Measurements from ENCODE around the gene TRPM2. TPM values are rescaled to one million over a fixed set of nuclear protein-coding genes. Genes with fewer than 3 reads are reported as not detected.

Gene TRPM2
- total and polyA plus RNA-seq, 2 of the 8 experiments (the other 6 are each of a cell fraction or from before 2014, with no cell fraction given), result 0.27 to 0.28 TPM

DNA sequence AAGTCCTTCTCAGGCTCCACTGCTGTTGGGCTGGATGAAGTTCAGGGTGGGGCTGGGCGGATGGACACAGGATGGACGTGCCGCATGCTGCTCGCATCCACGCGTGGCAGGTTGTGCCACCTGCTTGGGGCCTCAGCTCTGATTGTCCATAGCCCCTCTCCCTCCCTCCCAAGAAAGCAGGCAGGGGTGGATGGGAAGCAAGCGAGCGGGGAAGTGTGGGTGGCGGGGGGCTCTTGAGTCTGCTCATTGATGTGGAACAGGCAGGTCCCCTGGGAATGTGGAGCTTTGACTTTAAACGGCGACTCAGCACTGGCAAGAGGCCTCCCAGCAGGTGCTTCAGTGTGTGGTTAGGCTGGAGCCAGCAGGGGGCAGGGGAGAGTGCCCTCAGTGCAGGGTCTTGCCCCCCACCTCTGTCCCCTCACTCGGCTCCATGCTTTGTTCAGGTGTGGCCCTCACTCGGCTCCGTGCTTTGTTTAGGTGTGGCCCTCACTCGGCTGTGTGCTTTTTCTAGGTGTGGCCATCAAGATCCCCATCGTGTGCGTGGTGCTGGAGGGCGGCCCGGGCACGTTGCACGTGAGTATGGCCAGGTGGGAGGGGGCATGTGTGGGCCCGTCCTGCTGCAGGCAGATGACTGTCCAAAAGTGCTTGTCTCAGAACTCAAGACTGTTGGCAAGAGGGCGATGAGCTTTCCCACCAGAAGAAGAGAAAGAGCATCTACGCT lies 23.9 kb downstream of the TRPM2 start:
- Histone ChIP-seq H4K20me1 (replicated peaks in 1 of 2; ENCODE audit: control insufficient read depth in 1 of 2, insufficient read depth in 2 of 2, low read length in 2 of 2) (no peaks in the 10 kb centered on the region), H3K4me2 (ENCODE audit: insufficient read depth in 1 of 2, low read depth in 2 of 2, low read length in 2 of 2) (no peak overlapping the region), H2AFZ (ENCODE audit: low read length) (no peak overlapping the region), H4K8ac (ENCODE audit: extremely low read depth, insufficient read depth, low read length) (peak overlapping the region; percentile 80), H2BK120ac (replicated peaks; ENCODE audit: low read depth, low read length) (no peak overlapping the region), H3K36me3 (ENCODE audit: control insufficient read depth in 2 of 4, insufficient read depth in 4 of 4, low read length in 3 of 4) (no peaks in the 10 kb centered on the region), H3K9me3 (ENCODE audit: insufficient read depth in 2 of 2, low read depth in 1 of 2, low read length in 1 of 2) (peaks cover 6 to 14% of the 10 kb centered on the region in 2 experiments; a peak in 3 of 4 replicates), H3K9ac (replicated peaks in 1 of 4; ENCODE audit: extremely low read depth in 1 of 4, low read depth in 3 of 4, low read length in 3 of 4) (no peak overlapping the region), H2BK12ac (ENCODE audit: low read depth, low read length) (peak overlapping the region; percentile 33; the same call in 1 of the 2 replicates), H3K79me2 (ENCODE audit: control insufficient read depth in 1 of 2, insufficient read depth in 2 of 2, low read length in 2 of 2) (no peaks in the 10 kb centered on the region), H4K5ac (ENCODE audit: insufficient read length, low read depth, low read length) (no peak overlapping the region), H3K18ac (ENCODE audit: extremely low read depth, low read length) (0 out of 2 replicates have a peak overlapping the region, but pooled peaks have one; percentile 19), H2BK15ac (ENCODE audit: low read length) (peak overlapping the region; percentile 53), H3K4me3 (ENCODE audit: extremely low read depth in 1 of 4, insufficient read depth in 2 of 4, low read depth in 3 of 4, low read length in 4 of 4) (no peak overlapping the region), H3K23me2 (ENCODE audit: low read depth, low read length) (peaks cover 2% of the 10 kb centered on the region; the same call in 1 of the 2 replicates), H3K27ac (ENCODE audit: low read depth, low read length) (no peak overlapping the region), H3K56ac (replicated peaks; ENCODE audit: insufficient read length, low read depth, low read length) (no peak overlapping the region), H4K91ac (replicated peaks; ENCODE audit: insufficient read length, low read length) (no peak overlapping the region), H3K27me3 (replicated peaks in 1 of 4; ENCODE audit: control insufficient read depth in 3 of 4, extremely low read depth in 1 of 4, insufficient read depth in 3 of 4, low read length in 3 of 4) (no peaks in the 10 kb centered on the region), H3K4me1 (replicated peaks in 1 of 4; ENCODE audit: control insufficient read depth in 3 of 4, insufficient read depth in 4 of 4, low read length in 3 of 4) (peaks cover 0 to 9% (median 2%) of the 10 kb centered on the region in 4 experiments; a peak in 2 of 7 replicates), H2BK5ac (ENCODE audit: low read depth, low read length) (peak overlapping the region; percentile 71; the same call in 1 of the 2 replicates), H3K23ac (ENCODE audit: insufficient read length) (no peak overlapping the region), H3K14ac (ENCODE audit: insufficient read length) (no peak overlapping the region), H2AK5ac (ENCODE audit: low read depth, low read length) (peak overlapping the region; percentile 18; the same call in 1 of the 2 replicates), H3K79me1 (ENCODE audit: low read depth, low read length) (no peaks in the 10 kb centered on the region), H2BK20ac (ENCODE audit: low read length) (no peak overlapping the region), H3K4ac (replicated peaks; ENCODE audit: insufficient read length, low read depth, low read length) (no peak overlapping the region)
- FAIRE-seq (no peak), DNase-seq (ENCODE audit: low read depth in 1 of 2, low spot score in 2 of 2) (no peak)
- POLR2A ChIA-PET (ENCODE audit: partially characterized antibody), result interaction anchor here (0.6 to 1.3 kb wide), 2 partner anchors 37 to 45 kb away, joined by 3 read pairs; no protein-coding TSS in a partner anchor
- WGBS, 2 experiments (ENCODE audit: extremely low coverage in 1 of 2, insufficient coverage in 1 of 2, insufficient read length in 1 of 2, insufficient replicate concordance in 2 of 2, low coverage in 1 of 2, low lambda C conversion rate in 2 of 2, missing lambda C conversion rate in 1 of 2), result 89% methylated on average over 19 of the region's 24 CpGs; no CpG with 5 or more reads in 1 of the 2 experiments
- CTCF ChIA-PET (ENCODE audit: partially characterized antibody), result interaction anchor here (0.6 to 2.8 kb wide), 13 partner anchors 9 to 297 kb away, joined by 3 to 15 read pairs (median 4); no protein-coding TSS in a partner anchor
- TF ChIP-seq TAF1 (IDR thresholded peaks at IDR 0.05; ENCODE audit: low read depth, low read length) (no peak), BACH1 (IDR thresholded peaks at IDR 0.05; ENCODE audit: low read length) (peak; percentile 63), MAFK (IDR thresholded peaks at IDR 0.05; ENCODE audit: low read depth, low read length) (peak; percentile 62; the same call in 1 of the 2 replicates), RAD21 (IDR thresholded peaks at IDR 0.05 in 1 of 2, conservative IDR thresholded peaks at IDR 0.05 in 1 of 2; ENCODE audit: low read depth in 2 of 2, low read length in 2 of 2) (peak; percentile 27 to 45; a peak in 3 of 4 replicates), CTCF (IDR thresholded peaks at IDR 0.05; ENCODE audit: control extremely low read depth in 1 of 3, insufficient read depth in 1 of 3, low read depth in 1 of 3, low read length in 3 of 3) (peak; percentile 42 to 60 (median 60)), RFX5 (IDR thresholded peaks at IDR 0.05; ENCODE audit: borderline replicate concordance, low read depth, low read length) (no peak), CBX8 (IDR thresholded peaks at IDR 0.05; ENCODE audit: borderline replicate concordance, low read depth, low read length) (no peak)
- TF ChIP-seq, protein P1, sequence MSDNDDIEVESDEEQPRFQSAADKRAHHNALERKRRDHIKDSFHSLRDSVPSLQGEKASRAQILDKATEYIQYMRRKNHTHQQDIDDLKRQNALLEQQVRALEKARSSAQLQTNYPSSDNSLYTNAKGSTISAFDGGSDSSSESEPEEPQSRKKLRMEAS (IDR thresholded peaks at IDR 0.05), result 0 out of 2 replicates have a peak, but pooled peaks have one; percentile 34

All from H1 (cell line).